DOHH2 (cell line): ENCODE measurements around the gene GLS.

ENCODE experiments used
- H3F3A ChIP-seq: fragments of 200-600 bp; sonication (generic), shearing (Covaris generic); 2 replicates; pipeline ENCODE4 v1.6.0; 2016; ENCODE audit warnings: antibody characterized with exemption, mild to moderate bottlenecking; ENCODE audit not compliant: control insufficient read depth, insufficient read depth
- H3K27ac ChIP-seq: fragments of 200-600 bp; sonication (generic); 2 replicates; pipeline ENCODE4 v1.5.1; 2014; ENCODE audit warnings: low read depth, mild to moderate bottlenecking, low read length, moderate library complexity
- H3K27me3 ChIP-seq: fragments of 200-600 bp; sonication (generic); 2 replicates; pipeline ENCODE4 v1.6.1; 2014; ENCODE audit warnings: mild to moderate bottlenecking, low read length, mixed read lengths; ENCODE audit not compliant: control insufficient read depth
- H3K36me3 ChIP-seq: fragments of 200-600 bp; sonication (generic); 2 replicates; pipeline ENCODE4 v1.6.1; 2014; ENCODE audit warnings: mild to moderate bottlenecking, low read length, moderate library complexity, mixed read lengths; ENCODE audit not compliant: control insufficient read depth
- H3K4me1 ChIP-seq: fragments of 200-600 bp; sonication (generic); 2 replicates; pipeline ENCODE4 v1.6.1; 2014; ENCODE audit warnings: mild to moderate bottlenecking, low read length, mixed read lengths; ENCODE audit not compliant: control insufficient read depth
- H3K4me2 ChIP-seq: fragments of 200-600 bp; sonication (generic); 2 replicates; pipeline ENCODE4 v1.6.0; 2014; ENCODE audit warnings: mild to moderate bottlenecking, low read length, moderate library complexity
- H3K4me3 ChIP-seq: fragments of 200-600 bp; sonication (generic); 2 replicates; pipeline ENCODE4 v1.5.1; 2014; ENCODE audit warnings: mild to moderate bottlenecking, low read length, mixed read lengths
- H3K79me2 ChIP-seq: fragments of 200-600 bp; sonication (generic); 2 replicates; pipeline ENCODE4 v1.6.1; 2014; ENCODE audit warnings: mild to moderate bottlenecking, low read length, mixed read lengths; ENCODE audit not compliant: control insufficient read depth
- H3K9me2 ChIP-seq: fragments of 200-600 bp; sonication (generic); replicated peaks from 2 replicates; pipeline ENCODE4 v1.6.1; 2014; ENCODE audit warnings: mild to moderate bottlenecking, low read length, mixed read lengths; ENCODE audit not compliant: control insufficient read depth
- H3K9me3 ChIP-seq: fragments of 200-600 bp; sonication (generic); 2 replicates; pipeline ENCODE4 v1.6.1; 2014; ENCODE audit warnings: antibody characterized with exemption, low read length, mixed read lengths; ENCODE audit not compliant: control insufficient read depth, insufficient read depth
- H4K20me1 ChIP-seq: fragments of 200-600 bp; sonication (generic); 2 replicates; pipeline ENCODE4 v1.6.0; 2014; ENCODE audit warnings: low read depth, mild to moderate bottlenecking, antibody characterized with exemption, low read length, moderate library complexity; ENCODE audit not compliant: control insufficient read depth, insufficient read depth
- CTCF ChIP-seq: fragments of 200-600 bp; sonication (generic); IDR thresholded peaks from one replicate; pipeline ENCODE4 v1.5.1; 2014; ENCODE audit warnings: antibody characterized with exemption, mild to moderate bottlenecking, low read depth, low read length; ENCODE audit not compliant: poor library complexity, severe bottlenecking
- EZH2phosphoT487 ChIP-seq: fragments of 200-600 bp; sonication (generic); IDR thresholded peaks from 2 replicates; pipeline ENCODE4 v1.6.1; 2017; ENCODE audit warnings: borderline replicate concordance, mild to moderate bottlenecking, antibody characterized with exemption, low read length, moderate library complexity, mixed read lengths

The GLS gene

GRCh38 chr2:190855245-190855644 lies 25.4 kb upstream of the GLS start:
- TF ChIP-seq CTCF (no peak), EZH2phosphoT487 (no peak)
- Histone ChIP-seq H3K27ac (no peak overlapping the region), H3K36me3 (no peaks in the 10 kb centered on the region), H3K9me3 (no peaks in the 10 kb centered on the region), H3K9me2 (no peaks in the 10 kb centered on the region), H3F3A (no peaks in the 10 kb centered on the region), H3K4me1 (0 out of 2 replicates have a peak, but pooled peaks cover 5% of the 10 kb centered on the region), H4K20me1 (no peaks in the 10 kb centered on the region), H3K4me3 (no peak overlapping the region), H3K4me2 (no peak overlapping the region), H3K79me2 (no peaks in the 10 kb centered on the region), H3K27me3 (no peaks in the 10 kb centered on the region)

GRCh38 chr2:190856985-190857384 lies 23.6 kb upstream of the GLS start:
- Histone ChIP-seq H3K4me2 (no peak overlapping the region), H3K9me2 (no peaks in the 10 kb centered on the region), H3K4me3 (no peak overlapping the region), H3K79me2 (no peaks in the 10 kb centered on the region), H4K20me1 (no peaks in the 10 kb centered on the region), H3F3A (no peaks in the 10 kb centered on the region), H3K4me1 (0 out of 2 replicates have a peak, but pooled peaks cover 5% of the 10 kb centered on the region), H3K27ac (no peak overlapping the region), H3K27me3 (no peaks in the 10 kb centered on the region), H3K36me3 (no peaks in the 10 kb centered on the region), H3K9me3 (no peaks in the 10 kb centered on the region)
- no peak for TF ChIP-seq EZH2phosphoT487
- no peak for TF ChIP-seq CTCF

- no peak overlapping the region for H3K4me2 ChIP-seq
- no peaks in the 10 kb centered on the region for H3K27me3 ChIP-seq
- no peaks in the 10 kb centered on the region for H3K36me3 ChIP-seq
- H3K4me3 ChIP-seq: no peak overlapping the region
- H3K4me1 ChIP-seq: 0 out of 2 replicates have a peak, but pooled peaks cover 1% of the 10 kb centered on the region
- TF ChIP-seq EZH2phosphoT487 (no peak), CTCF (no peak)
- H3F3A ChIP-seq: no peaks in the 10 kb centered on the region
- H3K9me2 ChIP-seq: no peaks in the 10 kb centered on the region
- H4K20me1 ChIP-seq: no peaks in the 10 kb centered on the region
- no peaks in the 10 kb centered on the region for H3K9me3 ChIP-seq
- no peaks in the 10 kb centered on the region for H3K79me2 ChIP-seq
- no peak overlapping the region for H3K27ac ChIP-seq
These were observed 21.8 kb upstream of the GLS start for GRCh38 chr2:190858817-190859216.
